GM12891 (cell line): ENCODE results near the gene C1QTNF5.

Experiments used
- DNase-seq: peaks from one replicate; pipeline ENCODE4 v3.0.0; 2011; ENCODE audit warnings: low spot score; ENCODE audit not compliant: insufficient read length
- FAIRE-seq: peaks from 2 replicates; lab custom pipeline; 2011; peaks lifted over from hg19 to GRCh38; lab: Jason Lieb, UNC
- PAX5 ChIP-seq: IDR thresholded peaks from 2 replicates; pipeline ENCODE4 v1.6.1; 2011; ENCODE audit warnings: low read length, moderate library complexity, mild to moderate bottlenecking; ENCODE audit not compliant: insufficient read depth, severe bottlenecking
- POLR2A ChIP-seq: IDR thresholded peaks from 2 replicates; pipeline ENCODE4 v1.6.1; 2011; ENCODE audit warnings: low read depth, low read length, control low read depth
- POLR2AphosphoS5 ChIP-seq: IDR thresholded peaks from 2 replicates; pipeline ENCODE4 v1.6.1; 2011; ENCODE audit warnings: low read depth, low read length, control low read depth
- POU2F2 ChIP-seq: IDR thresholded peaks from 2 replicates; pipeline ENCODE4 v1.6.1; 2011; ENCODE audit warnings: low read depth, mild to moderate bottlenecking, control low read depth, low read length, moderate library complexity
- SPI1 ChIP-seq: IDR thresholded peaks from 2 replicates; pipeline ENCODE4 v1.6.1; 2011; ENCODE audit warnings: low read depth, low read length, control low read depth
- TAF1 ChIP-seq: IDR thresholded peaks from 2 replicates; pipeline ENCODE4 v1.6.1; 2011; ENCODE audit warnings: low read depth, low read length, control low read depth

Gene C1QTNF5

DNA sequence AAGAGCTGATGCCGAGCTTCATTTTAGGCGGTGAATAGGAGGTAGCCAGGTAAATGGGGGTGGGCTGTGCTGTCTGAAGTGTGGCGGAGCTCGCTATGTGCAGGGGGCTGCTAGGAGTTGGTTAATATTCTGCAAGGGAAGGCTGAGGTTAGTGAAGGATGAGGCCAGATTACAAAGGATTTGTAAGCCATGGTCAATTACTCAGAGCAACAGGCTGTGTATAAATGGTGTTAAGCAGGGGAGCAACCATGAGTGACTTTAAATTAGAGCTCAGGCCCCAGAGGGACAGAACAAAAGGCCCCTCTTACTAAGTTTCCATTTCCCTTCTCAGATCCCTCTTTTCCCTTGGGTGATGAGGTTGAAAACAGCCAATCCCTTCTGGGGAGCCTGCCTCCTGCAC is 16.5 kb downstream of the C1QTNF5 start:
- DNase-seq: no peak
- no peak for TF ChIP-seq TAF1
- FAIRE-seq: no peak

- no peak for TF ChIP-seq POLR2AphosphoS5
- TF ChIP-seq SPI1: no peak
- no peak for TF ChIP-seq POU2F2
- TF ChIP-seq TAF1: no peak
- no peak for TF ChIP-seq POLR2A
- TF ChIP-seq PAX5: no peak
- no peak for DNase-seq
Measured at GRCh38 chr11:119323532-119324033, 17.1 kb downstream of the C1QTNF5 start.

GRCh38 chr11:119322921-119323531 is 17.7 kb downstream of the C1QTNF5 start:
- FAIRE-seq: no peak
- no peak for DNase-seq
- TF ChIP-seq SPI1 (no peak), POLR2A (no peak), TAF1 (no peak), POLR2AphosphoS5 (no peak), PAX5 (no peak), POU2F2 (no peak)

More at GRCh38 chr11:119323532-119324033, 17.1 kb downstream of the C1QTNF5 start:
- FAIRE-seq: peak; percentile 65

GRCh38 chr11:119322360-119322739 is 18.3 kb downstream of the C1QTNF5 start:
- DNase-seq: no peak
- FAIRE-seq: peak; percentile 58
- TF ChIP-seq PAX5: no peak
- TF ChIP-seq POLR2A: no peak
- TF ChIP-seq POLR2AphosphoS5: no peak
- no peak for TF ChIP-seq TAF1
- TF ChIP-seq SPI1: no peak
- no peak for TF ChIP-seq POU2F2

- peak; percentile 86 for DNase-seq
- TF ChIP-seq TAF1: peak; percentile 20; the same call in 1 of the 2 replicates
- TF ChIP-seq POLR2A: 0 out of 2 replicates have a peak, but pooled peaks have one; percentile 22
- TF ChIP-seq PAX5: no peak
- FAIRE-seq: no peak
Measured at GRCh38 chr11:119320776-119321524, 19.7 kb downstream of the C1QTNF5 start.

DNA sequence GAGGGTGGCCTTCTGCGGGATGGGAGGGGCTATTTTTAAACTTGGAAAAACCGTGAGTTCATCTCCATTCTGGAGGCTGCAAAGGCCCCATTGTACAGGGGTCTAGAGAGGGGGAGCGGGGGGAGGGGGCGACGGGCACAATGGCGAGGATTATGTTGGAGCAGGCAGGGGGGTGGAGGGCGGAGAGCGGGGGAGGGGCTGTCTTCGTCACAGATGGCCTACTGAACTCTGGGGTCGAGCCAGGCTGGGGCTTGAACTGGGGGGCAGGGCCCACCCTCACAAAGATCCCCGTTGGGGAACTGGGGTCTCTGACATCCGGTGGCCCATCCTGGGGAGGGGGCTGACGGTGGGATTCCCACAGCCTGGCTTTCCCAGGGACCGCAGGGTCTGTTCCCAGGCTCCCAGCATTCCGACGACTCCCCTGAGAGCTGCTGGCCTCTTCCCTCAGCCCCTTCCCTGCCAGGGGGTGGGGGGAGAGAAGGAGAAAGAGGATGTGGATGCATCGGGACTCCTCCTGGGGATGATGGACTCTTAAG is 20.4 kb downstream of the C1QTNF5 start:
- DNase-seq (peak; percentile 12), FAIRE-seq (no peak)
- TF ChIP-seq SPI1 (no peak), POU2F2 (no peak), TAF1 (no peak)

GRCh38 chr11:119319700-119320239 is 20.9 kb downstream of the C1QTNF5 start:
- no peak for TF ChIP-seq TAF1
- FAIRE-seq (no peak), DNase-seq (peak; percentile 5)

DNA sequence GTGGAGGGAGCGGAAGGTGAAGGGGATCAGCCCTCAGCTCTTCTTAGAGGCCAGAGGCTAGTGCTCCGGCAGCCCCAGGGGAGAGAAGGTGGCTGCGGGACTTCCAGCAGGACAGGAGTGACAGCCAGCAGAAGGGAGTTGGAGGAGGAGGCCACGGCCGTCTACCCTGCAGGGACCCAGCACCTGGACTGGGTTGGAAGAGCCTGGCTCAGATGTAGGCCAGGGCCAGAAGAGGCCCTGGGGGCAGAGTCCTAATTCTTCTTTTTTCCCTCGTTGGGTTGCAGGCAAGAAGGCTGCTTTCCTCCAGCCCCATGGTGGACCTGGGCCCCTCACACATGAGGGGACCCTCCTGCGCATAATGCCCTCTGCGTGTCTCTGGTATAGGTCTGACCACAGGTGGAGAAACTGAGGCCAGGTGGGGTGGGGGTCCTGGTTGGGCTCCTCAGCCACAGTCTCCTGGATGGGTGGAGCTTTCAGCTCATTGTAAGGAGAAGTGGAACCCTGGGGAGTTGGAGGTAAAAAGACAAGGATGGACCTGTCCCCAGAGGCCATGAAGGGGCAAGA is 21.5 kb downstream of the C1QTNF5 start:
- FAIRE-seq (no peak), DNase-seq (peak; percentile 4)
- TF ChIP-seq TAF1: no peak
- TF ChIP-seq POLR2A: no peak
- TF ChIP-seq SPI1: no peak
- no peak for TF ChIP-seq PAX5
- no peak for TF ChIP-seq POU2F2
- TF ChIP-seq POLR2AphosphoS5: no peak

DNA sequence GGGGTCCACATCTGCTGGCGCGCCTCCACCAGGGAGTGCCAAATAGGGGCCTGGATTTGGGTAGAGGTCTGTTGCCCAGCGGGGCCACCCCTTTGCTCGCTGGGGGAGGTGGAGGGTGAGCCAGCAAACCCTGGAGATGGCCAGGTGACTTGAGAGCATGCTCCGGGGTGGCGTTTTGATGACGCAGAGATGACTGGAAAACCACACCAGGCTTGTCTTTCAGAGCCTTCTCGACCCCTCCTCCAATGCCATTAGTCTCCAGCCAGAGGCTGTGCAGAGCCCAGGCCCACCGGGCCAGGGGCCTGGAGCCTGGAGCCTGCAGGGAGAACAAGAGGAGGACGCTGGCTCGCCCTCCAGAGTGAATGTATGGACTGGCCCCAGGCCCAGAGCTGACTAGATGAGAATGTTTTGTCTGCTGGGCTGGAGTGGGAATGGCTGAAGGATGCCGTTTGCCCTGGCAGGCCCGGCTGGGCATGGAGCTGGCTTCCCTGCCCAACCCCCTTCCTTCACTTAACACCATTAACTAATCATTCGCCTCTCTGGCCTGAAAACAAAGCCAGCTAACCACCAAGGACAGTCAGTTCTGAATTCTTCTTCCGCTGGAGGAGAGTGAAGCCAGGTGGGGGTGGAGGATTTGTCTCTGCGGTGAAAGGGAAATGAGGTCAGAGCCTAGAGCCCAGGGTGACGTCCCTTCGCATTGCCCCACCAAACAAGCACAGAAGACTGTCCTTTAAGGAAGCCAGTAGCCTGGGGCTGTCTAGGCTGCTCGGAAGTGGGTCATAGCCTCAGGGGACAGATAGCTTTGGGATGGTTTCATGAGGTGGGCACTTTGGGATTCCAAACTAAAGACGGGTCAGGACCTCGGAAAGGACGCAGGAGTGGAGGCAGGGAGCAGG is 22.2 kb downstream of the C1QTNF5 start:
- no peak for FAIRE-seq
- DNase-seq: peak; percentile 7
- TF ChIP-seq POLR2A (no peak), SPI1 (no peak), POU2F2 (no peak)
